ENCODE data around the gene POLR1A. TPM values are rescaled to one million over a fixed set of nuclear protein-coding genes. Genes with fewer than 3 reads are reported as not detected.
A peak's percentile ranks its signal among the peaks of the same experiment; 100 is the strongest.

Gene POLR1A
- total RNA-seq, 2 experiments from 2014 or later = 41.8 to 42.1 TPM

DNA sequence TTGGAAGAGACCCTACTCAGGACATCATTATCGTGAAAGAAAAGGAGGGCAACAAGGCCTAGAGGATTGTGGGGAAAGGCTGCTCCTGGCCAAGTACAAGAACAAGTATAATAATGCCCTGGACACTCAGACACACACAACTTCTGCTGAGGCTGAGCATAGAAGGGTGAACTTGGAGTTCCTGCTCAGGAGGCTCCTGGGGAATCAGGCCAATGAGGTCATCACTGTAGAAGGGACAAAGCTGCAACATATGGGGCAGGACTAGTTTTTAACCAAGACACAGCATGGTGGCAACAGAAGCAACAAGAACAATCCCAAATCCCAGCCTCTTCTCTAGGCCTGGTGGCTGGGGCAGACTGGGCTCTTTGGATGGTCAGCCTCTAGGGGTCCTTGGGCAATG, 102.6 kb downstream of the POLR1A start:
- ChIA-PET POLR2A (interaction anchor here (1.3 kb wide), 1 partner anchor 9 kb away, joined by 4 read pairs; no protein-coding TSS in a partner anchor), CTCF (interaction anchor here (0.9 kb wide), 1 partner anchor 102 kb away, joined by 3 read pairs; no protein-coding TSS in a partner anchor)
- no peak for DNase-seq
- intact Hi-C loops (cut with micrococcal nuclease) = no loop called here
- H3K4me1 Mint-ChIP-seq (ENCODE audit: low read depth) = peaks cover 30% of the 10 kb centered on the region
- H3K9me3 Mint-ChIP-seq = peaks cover 14% of the 10 kb centered on the region
- no peaks in the 10 kb centered on the region for H3K27me3 Mint-ChIP-seq
- H3K27ac Mint-ChIP-seq = no peak overlapping the region
- TF ChIP-seq, protein P1, sequence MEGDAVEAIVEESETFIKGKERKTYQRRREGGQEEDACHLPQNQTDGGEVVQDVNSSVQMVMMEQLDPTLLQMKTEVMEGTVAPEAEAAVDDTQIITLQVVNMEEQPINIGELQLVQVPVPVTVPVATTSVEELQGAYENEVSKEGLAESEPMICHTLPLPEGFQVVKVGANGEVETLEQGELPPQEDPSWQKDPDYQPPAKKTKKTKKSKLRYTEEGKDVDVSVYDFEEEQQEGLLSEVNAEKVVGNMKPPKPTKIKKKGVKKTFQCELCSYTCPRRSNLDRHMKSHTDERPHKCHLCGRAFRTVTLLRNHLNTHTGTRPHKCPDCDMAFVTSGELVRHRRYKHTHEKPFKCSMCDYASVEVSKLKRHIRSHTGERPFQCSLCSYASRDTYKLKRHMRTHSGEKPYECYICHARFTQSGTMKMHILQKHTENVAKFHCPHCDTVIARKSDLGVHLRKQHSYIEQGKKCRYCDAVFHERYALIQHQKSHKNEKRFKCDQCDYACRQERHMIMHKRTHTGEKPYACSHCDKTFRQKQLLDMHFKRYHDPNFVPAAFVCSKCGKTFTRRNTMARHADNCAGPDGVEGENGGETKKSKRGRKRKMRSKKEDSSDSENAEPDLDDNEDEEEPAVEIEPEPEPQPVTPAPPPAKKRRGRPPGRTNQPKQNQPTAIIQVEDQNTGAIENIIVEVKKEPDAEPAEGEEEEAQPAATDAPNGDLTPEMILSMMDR (IDR thresholded peaks at IDR 0.05) = no peak
- H3K4me3 Mint-ChIP-seq = no peak overlapping the region
- no peaks in the 10 kb centered on the region for H3K36me3 Mint-ChIP-seq (ENCODE audit: low read depth)
- no peak for ATAC-seq

DNA sequence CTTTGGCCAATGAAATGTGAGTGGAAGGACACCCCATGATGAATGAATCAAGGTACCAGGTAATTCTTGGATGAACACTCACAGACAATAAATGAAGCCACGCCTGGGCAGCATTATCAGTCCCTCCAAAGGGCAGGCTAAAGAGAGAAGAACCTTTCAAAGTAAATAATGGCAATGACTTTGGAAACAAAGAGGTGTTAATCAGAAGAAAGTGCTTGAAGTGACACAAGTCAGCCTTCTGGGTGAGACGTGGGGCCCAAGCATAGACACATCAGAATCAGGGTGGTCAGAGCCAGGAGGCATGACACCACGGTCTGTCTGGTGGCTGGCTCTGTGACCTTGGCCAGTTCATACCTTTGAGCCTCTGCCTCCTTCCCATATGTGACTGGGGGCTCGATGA, 103.3 kb downstream of the POLR1A start:
- Mint-ChIP-seq H3K4me3 (no peak overlapping the region), H3K36me3 (ENCODE audit: low read depth) (no peaks in the 10 kb centered on the region), H3K27ac (no peak overlapping the region), H3K27me3 (no peaks in the 10 kb centered on the region), H3K9me3 (peaks cover 14% of the 10 kb centered on the region), H3K4me1 (ENCODE audit: low read depth) (peaks cover 37% of the 10 kb centered on the region)
- intact Hi-C loops (cut with micrococcal nuclease) = no loop called here
- ATAC-seq (no peak), DNase-seq (no peak)
- ChIA-PET CTCF (no interaction called here), POLR2A (interaction anchor here (0.7 kb wide), 1 partner anchor 41 kb away, joined by 3 read pairs; no protein-coding TSS in a partner anchor)
- TF ChIP-seq, protein P1 (IDR thresholded peaks at IDR 0.05) = no peak

DNA sequence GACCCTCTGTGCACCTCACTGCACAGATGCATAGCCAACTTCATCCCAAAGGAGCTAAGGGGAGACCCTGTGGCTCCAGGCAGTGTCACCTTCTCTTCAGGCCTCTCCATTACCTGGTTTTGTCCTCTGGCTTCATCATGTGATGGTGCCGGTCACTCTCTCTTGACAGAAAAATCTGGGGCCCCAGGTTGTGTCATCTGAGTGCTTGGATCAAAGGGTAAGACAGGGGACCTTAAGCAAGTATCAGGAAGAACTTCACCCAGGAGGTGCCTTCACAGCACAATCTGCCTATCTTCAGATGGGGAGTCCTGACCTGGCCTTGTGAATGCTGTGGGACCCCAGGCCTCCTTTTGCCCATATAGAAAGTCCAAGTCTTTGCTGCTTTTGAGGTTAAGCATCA, 104.4 kb downstream of the POLR1A start:
- Mint-ChIP-seq H3K4me3 (no peak overlapping the region), H3K27ac (no peak overlapping the region), H3K9me3 (peaks cover 10% of the 10 kb centered on the region), H3K27me3 (no peaks in the 10 kb centered on the region), H3K36me3 (ENCODE audit: low read depth) (no peaks in the 10 kb centered on the region), H3K4me1 (ENCODE audit: low read depth) (peaks cover 43% of the 10 kb centered on the region)
- ChIA-PET POLR2A (no interaction called here), CTCF (no interaction called here)
- intact Hi-C loops (cut with micrococcal nuclease) = no loop called here
- DNase-seq (no peak), ATAC-seq (no peak)
- TF ChIP-seq, protein P1 (IDR thresholded peaks at IDR 0.05) = no peak

DNA sequence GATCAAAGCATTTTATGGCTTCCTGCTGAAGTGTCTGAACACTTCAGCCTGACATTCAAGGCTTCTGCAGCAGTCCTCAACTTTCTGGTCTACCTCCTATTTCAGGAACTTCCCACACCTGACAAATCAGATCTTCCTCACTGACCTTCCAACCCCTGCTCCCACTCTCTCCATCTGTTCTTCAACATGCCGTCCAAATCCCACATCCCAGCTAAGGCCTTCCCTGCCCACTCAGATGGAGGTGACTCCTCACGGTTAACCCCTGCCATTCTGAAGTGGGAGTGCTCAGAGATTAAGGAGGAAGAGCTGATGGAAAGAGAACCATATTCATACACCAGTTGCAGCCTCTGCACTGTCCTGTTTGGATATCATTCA, 104.8 kb downstream of the POLR1A start:
- CTCF ChIA-PET = no interaction called here
- Mint-ChIP-seq H3K4me1 (ENCODE audit: low read depth) (peaks cover 43% of the 10 kb centered on the region), H3K36me3 (ENCODE audit: low read depth) (no peaks in the 10 kb centered on the region), H3K27ac (no peak overlapping the region), H3K9me3 (peaks cover 8% of the 10 kb centered on the region), H3K27me3 (no peaks in the 10 kb centered on the region), H3K4me3 (no peak overlapping the region)
- POLR2A ChIA-PET = no interaction called here
- intact Hi-C loops (cut with micrococcal nuclease) = no loop called here
- TF ChIP-seq, protein P1 (IDR thresholded peaks at IDR 0.05) = no peak
- no peak for DNase-seq
- ATAC-seq = no peak

DNA sequence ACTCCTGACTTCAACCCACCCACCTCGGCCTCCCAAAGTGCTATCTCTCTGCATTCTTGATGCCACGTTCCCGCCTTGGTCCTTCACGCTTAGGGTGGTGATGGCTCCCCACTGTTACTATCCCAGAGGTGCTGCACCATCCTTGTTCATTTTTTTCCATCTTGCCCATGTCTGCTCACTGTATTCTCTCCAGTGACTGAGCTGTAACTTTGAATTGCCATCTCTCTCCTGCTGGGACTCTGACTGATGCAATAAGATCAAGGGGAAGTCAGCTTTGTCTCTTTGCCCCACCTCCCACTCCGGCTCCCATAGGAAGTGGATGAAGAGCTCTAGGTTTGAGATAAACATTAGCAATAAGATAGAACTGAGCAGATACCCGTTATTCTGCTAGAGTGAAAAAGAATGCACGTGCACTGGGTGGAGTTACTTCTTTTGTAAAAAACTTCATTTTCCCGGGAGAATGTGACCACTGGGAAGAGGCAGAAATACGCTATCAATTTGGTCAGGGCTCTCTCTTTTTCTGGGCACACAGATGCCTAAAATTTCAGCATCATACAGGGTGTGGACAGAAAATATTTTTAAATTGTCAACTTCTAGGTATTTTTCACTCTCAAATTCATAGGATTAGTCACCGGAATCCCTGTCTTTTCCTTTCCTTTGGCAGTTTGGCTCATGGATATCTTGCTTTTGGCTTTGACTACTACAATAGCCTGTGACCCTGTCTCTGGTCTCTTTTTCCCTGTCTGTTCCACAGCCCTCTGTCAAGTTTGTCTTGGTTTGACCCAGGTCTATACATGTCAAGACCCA, 105.4 kb downstream of the POLR1A start:
- DNase-seq (no peak), ATAC-seq (no peak)
- TF ChIP-seq, protein P1 (IDR thresholded peaks at IDR 0.05) = no peak
- Mint-ChIP-seq H3K9me3 (peaks cover 5% of the 10 kb centered on the region), H3K27ac (peak overlapping the region; percentile 66), H3K36me3 (ENCODE audit: low read depth) (no peaks in the 10 kb centered on the region), H3K27me3 (no peaks in the 10 kb centered on the region), H3K4me1 (ENCODE audit: low read depth) (peaks cover 48% of the 10 kb centered on the region), H3K4me3 (no peak overlapping the region)
- ChIA-PET CTCF (interaction anchor here (1.2 kb wide), 2 partner anchors 79 to 111 kb away, joined by 4 read pairs; no protein-coding TSS in a partner anchor), POLR2A (no interaction called here)
- intact Hi-C loops (cut with micrococcal nuclease) = no loop called here
